Astrocyte (in vitro differentiated cells and primary cell): ENCODE data around the gene HYAL2. TPM values are rescaled to one million over a fixed set of nuclear protein-coding genes. Genes with fewer than 3 reads are reported as not detected.

Experiments
- DNase-seq: peaks from one replicate; pipeline ENCODE4 v3.0.0-alpha.2; 2010; ENCODE audit warnings: low read depth
- FAIRE-seq: peaks from 2 replicates; lab custom pipeline; 2011; peaks lifted over from hg19 to GRCh38; lab: Jason Lieb, UNC
- H2AFZ ChIP-seq: 2 replicates; pipeline ENCODE4 v1.6.0; 2012; ENCODE audit warnings: low read depth, low read length, inconsistent platforms
- H3K27ac ChIP-seq: 2 replicates; pipeline ENCODE4 v1.5.1; 2011; ENCODE audit warnings: low read depth, low read length, inconsistent platforms
- H3K27me3 ChIP-seq: 2 replicates; pipeline ENCODE4 v1.6.0; 2011; ENCODE audit warnings: low read length, inconsistent platforms; ENCODE audit not compliant: insufficient read depth
- H3K36me3 ChIP-seq: 2 replicates; pipeline ENCODE4 v1.5.1; 2011; ENCODE audit warnings: low read length, inconsistent platforms; ENCODE audit not compliant: insufficient read depth
- H3K4me1 ChIP-seq: 2 replicates; pipeline ENCODE4 v1.5.1; 2011; ENCODE audit warnings: low read length, inconsistent platforms; ENCODE audit not compliant: insufficient read depth
- H3K4me2 ChIP-seq: 2 replicates; pipeline ENCODE4 v1.6.0; 2012; ENCODE audit warnings: low read length, inconsistent platforms
- H3K4me3 ChIP-seq: 2 replicates; pipeline ENCODE4 v1.5.1; 2011; ENCODE audit warnings: low read depth, mild to moderate bottlenecking, low read length, inconsistent platforms; ENCODE audit not compliant: insufficient read depth
- H3K79me2 ChIP-seq: 2 replicates; pipeline ENCODE4 v1.6.0; 2012; ENCODE audit warnings: mild to moderate bottlenecking, low read length, inconsistent platforms; ENCODE audit not compliant: insufficient read depth
- H3K9ac ChIP-seq: 2 replicates; pipeline ENCODE4 v1.6.0; 2012; ENCODE audit warnings: mild to moderate bottlenecking, low read length, inconsistent platforms
- H3K9me3 ChIP-seq: 2 replicates; pipeline ENCODE4 v1.5.1; 2012; ENCODE audit warnings: low read depth, mild to moderate bottlenecking, low read length, inconsistent platforms; ENCODE audit not compliant: insufficient read depth
- H4K20me1 ChIP-seq: 2 replicates; pipeline ENCODE4 v1.6.0; 2012; ENCODE audit warnings: low read length, inconsistent platforms; ENCODE audit not compliant: insufficient read depth
- H3K27ac Mint-ChIP-seq: one replicate; pipeline ENCODE4 v1.8.0; 2021; ENCODE audit warnings: mild to moderate bottlenecking, mixed read lengths; ENCODE audit not compliant: unreplicated experiment
- H3K27me3 Mint-ChIP-seq: one replicate; pipeline ENCODE4 v1.8.0; 2021; ENCODE audit warnings: low read depth, mixed read lengths; ENCODE audit not compliant: unreplicated experiment
- H3K36me3 Mint-ChIP-seq: one replicate; pipeline ENCODE4 v1.8.0; 2021; ENCODE audit warnings: low read depth, mixed read lengths; ENCODE audit not compliant: unreplicated experiment
- H3K4me1 Mint-ChIP-seq: one replicate; pipeline ENCODE4 v1.8.0; 2021; ENCODE audit warnings: low read depth, mixed read lengths; ENCODE audit not compliant: unreplicated experiment
- H3K4me3 Mint-ChIP-seq: one replicate; pipeline ENCODE4 v1.8.0; 2021; ENCODE audit warnings: mild to moderate bottlenecking, moderate library complexity, mixed read lengths; ENCODE audit not compliant: unreplicated experiment
- H3K9me3 Mint-ChIP-seq: one replicate; pipeline ENCODE4 v1.8.0; 2021; ENCODE audit warnings: mild to moderate bottlenecking, mixed read lengths; ENCODE audit not compliant: unreplicated experiment
- CTCF ChIP-seq: IDR thresholded peaks from 2 replicates; pipeline ENCODE4 v1.5.1; 2011; ENCODE audit warnings: low read depth, mild to moderate bottlenecking, inconsistent platforms, low read length, moderate library complexity; ENCODE audit not compliant: insufficient read depth
- EZH2 ChIP-seq: IDR thresholded peaks from 2 replicates; pipeline ENCODE4 v1.6.1; 2012; ENCODE audit warnings: mild to moderate bottlenecking, low read length, inconsistent platforms; ENCODE audit not compliant: insufficient read depth
- total RNA-seq: library from RNA; stranded (reverse); gene quantifications from 2 replicates; pipeline ENCODE4 v1.2.1, GENCODE V29; 2021

The HYAL2 gene
- total RNA-seq, 1 donor from 2014 or later = 42.9 TPM

GRCh38 chr3:50268703-50269451 lies 53.7 kb downstream of the HYAL2 start, which contains the start of gene SEMA3B:
Gene SEMA3B, plus strand, starts transcription at chr3:50269147. Its CDS starts 94 bp downstream, at chr3:50269241.
- DNase-seq = no peak
- Histone ChIP-seq H3K4me2 (peak within 1 kb of the TSS; percentile 26), H4K20me1 (no peaks in the 10 kb centered on the region), H2AFZ (no peak within 1 kb of the TSS), H3K4me3 (no peak within 1 kb of the TSS), H3K4me1 (peaks cover 42% of the 10 kb centered on the region), H3K36me3 (no peaks in the 10 kb centered on the region), H3K9ac (no peak within 1 kb of the TSS), H3K9me3 (no peaks in the 10 kb centered on the region), H3K27me3 (peaks cover 8% of the 10 kb centered on the region), H3K79me2 (no peaks in the 10 kb centered on the region), H3K27ac (no peak within 1 kb of the TSS)
- no peak for TF ChIP-seq CTCF
- no peak for TF ChIP-seq EZH2
- no peak for FAIRE-seq
- Mint-ChIP-seq H3K4me3 (no peak within 1 kb of the TSS), H3K27me3 (peaks cover 5% of the 10 kb centered on the region), H3K36me3 (peaks cover 2% of the 10 kb centered on the region), H3K9me3 (no peaks in the 10 kb centered on the region), H3K4me1 (peaks cover 33% of the 10 kb centered on the region), H3K27ac (peak within 1 kb of the TSS; percentile 27)

- no peak overlapping the region for H3K27ac ChIP-seq
- H3K4me3 ChIP-seq = no peak overlapping the region
Observed at GRCh38 chr3:50268276-50268675, 54.3 kb downstream of the HYAL2 start.

More at GRCh38 chr3:50268276-50268675, 54.3 kb downstream of the HYAL2 start:
- H3K9me3 Mint-ChIP-seq = no peaks in the 10 kb centered on the region
- TF ChIP-seq CTCF = no peak
- TF ChIP-seq EZH2 = no peak
- no peaks in the 10 kb centered on the region for H4K20me1 ChIP-seq
- no peaks in the 10 kb centered on the region for H3K36me3 ChIP-seq
- no peak overlapping the region for H3K27ac Mint-ChIP-seq
- H3K4me1 Mint-ChIP-seq = peaks cover 33% of the 10 kb centered on the region
- no peak for FAIRE-seq
- H3K27me3 Mint-ChIP-seq = peaks cover 5% of the 10 kb centered on the region
- H3K4me3 Mint-ChIP-seq = no peak overlapping the region
- H3K9ac ChIP-seq = no peak overlapping the region
- no peaks in the 10 kb centered on the region for H3K9me3 ChIP-seq
- H2AFZ ChIP-seq = no peak overlapping the region
- peaks cover 2% of the 10 kb centered on the region for H3K36me3 Mint-ChIP-seq
- no peak overlapping the region for H3K4me2 ChIP-seq
- peaks cover 42% of the 10 kb centered on the region for H3K4me1 ChIP-seq
- peaks cover 2% of the 10 kb centered on the region for H3K27me3 ChIP-seq
- no peak for DNase-seq
- H3K79me2 ChIP-seq = no peaks in the 10 kb centered on the region

Other genes starting within 250 kb of the HYAL2 start
- gene RBM5, start 233.8 kb downstream of the HYAL2 start, total RNA-seq = 124 and 127 TPM in 2 replicates
- 5.1 and 6.6 TPM in 2 replicates for gene SEMA3F, start 167.4 kb downstream of the HYAL2 start, total RNA-seq
- gene GNAT1, start 131.1 kb downstream of the HYAL2 start, total RNA-seq = not detected in 2 replicates
- 0.68 and 1.9 TPM in 2 replicates for gene SLC38A3, start 117.5 kb downstream of the HYAL2 start, total RNA-seq
- gene GNAI2, start 86.5 kb downstream of the HYAL2 start, total RNA-seq = 380 and 381 TPM in 2 replicates
- 4.9 and 5.9 TPM in 2 replicates for gene SEMA3B, start 53.6 kb downstream of the HYAL2 start, total RNA-seq
- gene LSMEM2, start 43.7 kb downstream of the HYAL2 start, total RNA-seq = 0.30 TPM in 1 of 2 replicates, not detected in the other
- gene IFRD2, start 30.3 kb downstream of the HYAL2 start, total RNA-seq = 59.2 and 66.8 TPM in 2 replicates
- gene HYAL3, start 23.3 kb downstream of the HYAL2 start, total RNA-seq = 6.3 and 6.9 TPM in 2 replicates
- 6.3 and 7.0 TPM in 2 replicates for gene NAA80, start 23.3 kb downstream of the HYAL2 start, total RNA-seq
- gene HYAL1, start 19.2 kb downstream of the HYAL2 start, total RNA-seq = 0.27 and 0.46 TPM in 2 replicates
- 39.5 and 41.4 TPM in 2 replicates for gene TUSC2, start 5.5 kb upstream of the HYAL2 start, total RNA-seq
- 19.5 and 26.5 TPM in 2 replicates for gene RASSF1, start 18.1 kb upstream of the HYAL2 start, total RNA-seq
- 0.39 and 0.55 TPM in 2 replicates for gene ZMYND10, start 23.0 kb upstream of the HYAL2 start, total RNA-seq
- gene NPRL2, start 28.0 kb upstream of the HYAL2 start, total RNA-seq = 15.7 and 20.3 TPM in 2 replicates
- gene CYB561D2, start 28.1 kb upstream of the HYAL2 start, total RNA-seq = 18.9 and 19.4 TPM in 2 replicates
- gene TMEM115, start 36.8 kb upstream of the HYAL2 start, total RNA-seq = 48.7 and 49.8 TPM in 2 replicates
- gene CACNA2D2, start 180.9 kb upstream of the HYAL2 start, total RNA-seq = 0.31 and 1.00 TPM in 2 replicates
- gene C3orf18, start 245.0 kb upstream of the HYAL2 start, total RNA-seq = 7.2 and 8.0 TPM in 2 replicates
- 13.6 and 15.7 TPM in 2 replicates for gene HEMK1, start 246.8 kb upstream of the HYAL2 start, total RNA-seq